Measurements from ENCODE around the gene PDXDC1.
"Not testable (repeated sequence)": the region's sequence is repeated elsewhere in the genome, so short reads cannot be mapped to it uniquely, and the experiment has no call there.

DNA sequence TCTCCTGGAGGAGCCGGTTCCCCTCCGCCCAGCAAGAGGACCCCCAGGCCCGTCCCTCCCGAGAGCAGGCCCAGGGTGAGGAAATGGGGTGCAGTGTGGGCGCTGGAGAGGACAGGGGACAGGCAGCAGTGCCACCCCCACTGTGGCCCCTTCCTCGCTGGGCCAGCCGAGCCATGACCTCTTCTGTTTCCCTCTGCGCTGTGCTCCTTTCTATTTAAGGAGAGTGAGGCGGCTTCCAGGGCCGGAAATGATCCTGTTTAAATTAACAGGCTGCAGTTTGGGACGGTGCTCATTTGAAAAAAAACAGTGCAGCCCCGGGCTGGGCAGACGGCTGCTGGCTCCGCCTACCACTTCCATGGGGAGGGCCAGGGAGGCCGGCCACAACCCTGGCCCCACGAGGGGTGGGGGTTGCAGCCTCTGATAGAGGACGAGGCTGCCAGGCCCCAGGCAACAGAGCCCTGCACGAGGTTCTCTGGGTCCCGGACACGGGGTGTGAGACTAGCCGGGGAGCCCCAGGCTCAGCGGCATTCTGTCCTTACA, 169.3 kb downstream of the PDXDC1 start:
- not testable (repeated sequence) for TF ChIP-seq CTCF (IDR thresholded peaks at IDR 0.05; ENCODE audit: insufficient read depth, low read length, poor library complexity, severe bottlenecking); EZH2phosphoT487 (conservative IDR thresholded peaks at IDR 0.05; ENCODE audit: low read length)
